Transverse colon (tissue), 4 donors: ENCODE results near the gene PPP3CB.

ENCODE experiments used
- EP300 ChIP-seq: sonication (generic); formaldehyde crosslinking; IDR thresholded peaks from one replicate; pipeline ENCODE4 v1.6.1; 2017; ENCODE audit warnings: antibody characterized with exemption, low read depth
- POLR2A ChIP-seq: fragments of 450-650 bp; IDR thresholded peaks from one replicate; pipeline ENCODE4 v1.6.1; 2016; ENCODE audit warnings: antibody characterized with exemption, mild to moderate bottlenecking, moderate library complexity
- POLR2AphosphoS5 ChIP-seq, 3 donors: sonication (generic); formaldehyde crosslinking; IDR thresholded peaks; one replicate each; pipeline ENCODE4 v1.6.1; 2016; ENCODE audit warnings: antibody characterized with exemption in 3 of 3
- TF ChIP-seq, protein P1 (sequence below), 5 experiments: fragments of 200-600 bp in 3 of 5; fragments of 450-650 bp in 2 of 5; sonication (generic) in 3 of 5; IDR thresholded peaks; 1 replicate in 2 of 5; 2 replicates in 3 of 5; pipeline ENCODE4 v1.5.1; 2016 to 2017; ENCODE audit warnings: antibody characterized with exemption in 5 of 5, inconsistent platforms in 3 of 5, mild to moderate bottlenecking in 2 of 5, moderate library complexity in 1 of 5

DNA sequence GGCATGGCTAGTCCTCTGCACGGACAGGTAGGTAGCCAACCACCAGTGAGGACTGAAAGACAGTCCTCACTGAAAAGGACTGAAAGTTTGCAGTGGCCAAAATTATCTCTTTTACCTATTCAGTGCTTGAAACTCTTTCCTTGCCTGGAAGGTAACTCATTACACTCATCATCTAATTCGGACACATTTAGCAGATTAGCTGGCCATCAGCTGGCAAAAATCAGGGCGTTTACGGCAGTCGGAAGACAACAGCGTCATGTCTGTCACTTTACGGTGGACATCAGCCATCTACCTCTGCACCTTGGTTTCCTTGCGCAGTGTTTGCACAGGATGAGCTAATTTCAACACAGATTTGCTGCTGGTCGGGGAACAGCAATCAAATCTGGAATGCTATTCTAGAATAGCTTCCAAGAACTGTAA is 82.7 kb downstream of the PPP3CB start:
- TF ChIP-seq, protein P1, sequence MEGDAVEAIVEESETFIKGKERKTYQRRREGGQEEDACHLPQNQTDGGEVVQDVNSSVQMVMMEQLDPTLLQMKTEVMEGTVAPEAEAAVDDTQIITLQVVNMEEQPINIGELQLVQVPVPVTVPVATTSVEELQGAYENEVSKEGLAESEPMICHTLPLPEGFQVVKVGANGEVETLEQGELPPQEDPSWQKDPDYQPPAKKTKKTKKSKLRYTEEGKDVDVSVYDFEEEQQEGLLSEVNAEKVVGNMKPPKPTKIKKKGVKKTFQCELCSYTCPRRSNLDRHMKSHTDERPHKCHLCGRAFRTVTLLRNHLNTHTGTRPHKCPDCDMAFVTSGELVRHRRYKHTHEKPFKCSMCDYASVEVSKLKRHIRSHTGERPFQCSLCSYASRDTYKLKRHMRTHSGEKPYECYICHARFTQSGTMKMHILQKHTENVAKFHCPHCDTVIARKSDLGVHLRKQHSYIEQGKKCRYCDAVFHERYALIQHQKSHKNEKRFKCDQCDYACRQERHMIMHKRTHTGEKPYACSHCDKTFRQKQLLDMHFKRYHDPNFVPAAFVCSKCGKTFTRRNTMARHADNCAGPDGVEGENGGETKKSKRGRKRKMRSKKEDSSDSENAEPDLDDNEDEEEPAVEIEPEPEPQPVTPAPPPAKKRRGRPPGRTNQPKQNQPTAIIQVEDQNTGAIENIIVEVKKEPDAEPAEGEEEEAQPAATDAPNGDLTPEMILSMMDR (IDR thresholded peaks at IDR 0.05) = no peak
- TF ChIP-seq EP300 (no peak), POLR2A (no peak), POLR2AphosphoS5 (IDR thresholded peaks at IDR 0.05) (peak in 2 of 3 donors; percentile 53 to 67)
